SHP77 treated with DMSO at 0.1 percent for 48 hours (cell line): ENCODE results near the gene HEPHL1.

Source experiments
- DNase-seq: peaks from one replicate; lab custom pipeline; 2025; lab: John Stamatoyannopoulos, UW

HEPHL1 gene

GRCh38 chr11:94129512-94130297 lies 108.6 kb downstream of the HEPHL1 start:
- DNase-seq: no peak

GRCh38 chr11:94130298-94131046 lies 109.3 kb downstream of the HEPHL1 start:
- no peak for DNase-seq

GRCh38 chr11:94131047-94131717 lies 110.0 kb downstream of the HEPHL1 start:
- DNase-seq: no peak

GRCh38 chr11:94131718-94132115 lies 110.6 kb downstream of the HEPHL1 start:
- no peak for DNase-seq

GRCh38 chr11:94132152-94132558 lies 111.0 kb downstream of the HEPHL1 start:
- DNase-seq: no peak

- no peak for DNase-seq
Measured at GRCh38 chr11:94132823-94133408, 111.8 kb downstream of the HEPHL1 start.

- no peak for DNase-seq
Measured at GRCh38 chr11:94133752-94134151, 112.6 kb downstream of the HEPHL1 start.

GRCh38 chr11:94134651-94135512 lies 113.7 kb downstream of the HEPHL1 start:
- no peak for DNase-seq

- DNase-seq: no peak
Measured at GRCh38 chr11:94139416-94139815, 118.3 kb downstream of the HEPHL1 start.

- no peak for DNase-seq
Measured at GRCh38 chr11:94140154-94140655, 119.1 kb downstream of the HEPHL1 start.

GRCh38 chr11:94141511-94142307 lies 120.6 kb downstream of the HEPHL1 start:
- no peak for DNase-seq

- no peak for DNase-seq
Measured at GRCh38 chr11:94142308-94143281, 121.4 kb downstream of the HEPHL1 start.

- no peak for DNase-seq
Measured at GRCh38 chr11:94144216-94144615, 123.1 kb downstream of the HEPHL1 start.

- DNase-seq: no peak
Measured at GRCh38 chr11:94144664-94145063, 123.5 kb downstream of the HEPHL1 start.

GRCh38 chr11:94145431-94145830 lies 124.3 kb downstream of the HEPHL1 start:
- no peak for DNase-seq

GRCh38 chr11:94145916-94146315 lies 124.8 kb downstream of the HEPHL1 start:
- DNase-seq: no peak

GRCh38 chr11:94147433-94147845 lies 126.3 kb downstream of the HEPHL1 start:
- no peak for DNase-seq

- no peak for DNase-seq
Measured at GRCh38 chr11:94148189-94148588, 127.0 kb downstream of the HEPHL1 start.

GRCh38 chr11:94149431-94150017 lies 128.4 kb downstream of the HEPHL1 start:
- DNase-seq: no peak
